Loucy (cell line): ENCODE measurements around the gene LHFPL6.

ENCODE experiments used
- CTCF ChIP-seq: fragments of 200-600 bp; sonication (generic); conservative IDR thresholded peaks from 2 replicates; pipeline ENCODE4 v1.5.1; 2014; ENCODE audit warnings: mild to moderate bottlenecking, antibody characterized with exemption, low read length
- EZH2phosphoT487 ChIP-seq: fragments of 200-600 bp; IDR thresholded peaks from 2 replicates; pipeline ENCODE4 v1.6.1; 2018; ENCODE audit warnings: antibody characterized with exemption, mild to moderate bottlenecking, moderate library complexity, borderline replicate concordance

GRCh38 chr13:39588384-39588783 is 14.6 kb downstream of the LHFPL6 start:
- TF ChIP-seq CTCF (no peak), EZH2phosphoT487 (no peak)
